DMS79 treated with DMSO at 0.1 percent for 48 hours (cell line): ENCODE data around the gene NT5DC1.
A peak's percentile ranks its signal among the peaks of the same experiment; 100 is the strongest.

Source experiments
- DNase-seq: peaks from one replicate; lab custom pipeline; 2025; lab: John Stamatoyannopoulos, UW

The NT5DC1 gene

DNA sequence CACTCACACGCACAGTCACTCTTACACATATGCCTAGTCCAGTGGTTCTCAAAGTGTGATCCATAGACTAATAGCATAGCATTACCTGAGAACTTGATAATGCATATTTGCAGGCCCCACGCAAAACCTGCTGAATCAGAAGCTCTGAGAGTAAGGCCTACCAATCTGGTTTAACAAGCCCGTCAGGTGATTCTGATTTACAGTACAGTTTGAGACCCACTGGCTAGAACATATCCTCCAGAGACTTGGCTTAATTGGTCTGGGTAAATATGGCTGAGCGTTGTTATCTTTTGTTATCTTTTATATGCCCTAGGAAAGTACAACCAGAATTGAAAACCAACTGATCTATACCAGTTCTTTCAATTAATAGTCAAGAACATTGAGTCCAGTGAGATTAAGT is 143.6 kb downstream of the NT5DC1 start:
- no peak for DNase-seq

GRCh38 chr6:116246089-116246488 is 145.4 kb downstream of the NT5DC1 start:
- no peak for DNase-seq

GRCh38 chr6:116247285-116247684 is 146.6 kb downstream of the NT5DC1 start:
- DNase-seq = no peak

GRCh38 chr6:116248577-116248976 is 147.9 kb downstream of the NT5DC1 start:
- no peak for DNase-seq

GRCh38 chr6:116251568-116252384 is 151.1 kb downstream of the NT5DC1 start:
- DNase-seq = no peak

DNA sequence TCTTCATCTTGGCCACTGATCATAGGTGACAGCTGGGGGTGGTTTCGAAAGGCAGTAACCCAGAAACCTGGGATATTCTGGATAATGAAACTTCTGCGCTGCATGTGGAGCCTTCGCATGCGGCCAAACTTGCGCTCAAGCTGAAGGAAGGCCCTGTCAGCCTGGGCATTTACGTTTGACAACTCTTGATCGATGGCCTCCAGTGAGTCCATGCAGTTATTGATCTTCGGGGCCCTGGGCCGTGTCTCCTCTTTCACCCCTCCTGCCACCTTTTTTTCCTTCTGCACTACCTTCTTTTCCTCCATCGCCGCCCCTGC is 152.5 kb downstream of the NT5DC1 start:
- DNase-seq = no peak

- peak; percentile 96 for DNase-seq
Measured at GRCh38 chr6:116253505-116254296, 153.0 kb downstream of the NT5DC1 start, which contains the start of gene TSPYL4. Gene TSPYL4, minus strand, starts transcription at chr6:116254075. Its CDS starts 67 bp downstream, at chr6:116254008.

GRCh38 chr6:116254297-116255056 is 153.8 kb downstream of the NT5DC1 start:
- DNase-seq = peak; percentile 53

GRCh38 chr6:116255246-116255800 is 154.7 kb downstream of the NT5DC1 start:
- DNase-seq = peak; percentile 53

DNA sequence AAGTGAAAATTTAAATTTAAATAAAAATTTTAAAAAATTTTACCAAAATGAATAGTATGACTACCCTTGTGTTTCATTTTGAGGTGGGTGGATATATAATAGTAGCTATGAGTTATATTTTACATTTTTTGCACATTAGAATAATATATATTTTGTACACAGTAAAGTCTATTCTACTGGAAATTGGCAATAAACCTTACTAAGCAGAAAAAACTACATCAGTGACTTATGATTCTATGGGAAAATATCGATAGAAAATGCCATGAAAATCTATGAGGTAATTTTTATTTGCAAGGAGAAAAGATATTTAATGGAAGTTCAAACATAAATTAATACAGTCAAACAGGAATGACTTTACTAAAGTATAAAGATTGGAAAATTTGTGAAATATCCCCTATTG is 156.0 kb downstream of the NT5DC1 start:
- DNase-seq = no peak

- DNase-seq = no peak
Measured at GRCh38 chr6:116258520-116258919, 157.9 kb downstream of the NT5DC1 start.

- DNase-seq = no peak
Measured at GRCh38 chr6:116263353-116263752, 162.7 kb downstream of the NT5DC1 start.

GRCh38 chr6:116265041-116265829 is 164.6 kb downstream of the NT5DC1 start:
- no peak for DNase-seq

- no peak for DNase-seq
Measured at GRCh38 chr6:116266803-116267202, 166.2 kb downstream of the NT5DC1 start.

GRCh38 chr6:116267836-116268588 is 167.4 kb downstream of the NT5DC1 start:
- DNase-seq = no peak

- DNase-seq = peak; percentile 21
Measured at GRCh38 chr6:116268589-116269293, 168.1 kb downstream of the NT5DC1 start.

DNA sequence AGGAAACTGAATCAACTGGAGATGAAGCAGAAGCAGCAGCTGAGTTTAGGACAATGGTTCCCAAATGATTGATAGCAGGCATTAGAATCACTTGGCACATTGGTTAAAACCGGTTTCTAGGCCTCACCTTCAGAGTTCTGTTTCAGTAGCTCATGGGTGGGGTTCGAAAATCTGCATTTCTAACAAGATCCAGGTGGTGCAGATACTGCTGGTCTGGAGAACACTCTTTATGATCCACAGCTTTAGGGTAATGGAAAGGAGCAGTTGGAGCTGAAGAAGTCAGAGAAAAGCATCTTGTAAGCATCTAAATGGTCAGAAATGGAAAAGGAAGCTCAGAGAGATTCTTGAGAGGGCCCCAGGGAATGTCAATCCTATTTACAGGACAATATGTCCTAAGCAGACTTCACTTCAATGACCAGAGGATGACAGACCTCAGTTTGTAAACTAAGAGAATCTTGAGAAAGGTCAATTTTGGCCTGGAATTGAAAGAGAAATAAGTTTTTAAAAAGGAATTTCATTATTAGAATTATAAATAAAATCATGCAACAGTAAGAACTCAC is 170.6 kb downstream of the NT5DC1 start:
- DNase-seq = no peak

DNA sequence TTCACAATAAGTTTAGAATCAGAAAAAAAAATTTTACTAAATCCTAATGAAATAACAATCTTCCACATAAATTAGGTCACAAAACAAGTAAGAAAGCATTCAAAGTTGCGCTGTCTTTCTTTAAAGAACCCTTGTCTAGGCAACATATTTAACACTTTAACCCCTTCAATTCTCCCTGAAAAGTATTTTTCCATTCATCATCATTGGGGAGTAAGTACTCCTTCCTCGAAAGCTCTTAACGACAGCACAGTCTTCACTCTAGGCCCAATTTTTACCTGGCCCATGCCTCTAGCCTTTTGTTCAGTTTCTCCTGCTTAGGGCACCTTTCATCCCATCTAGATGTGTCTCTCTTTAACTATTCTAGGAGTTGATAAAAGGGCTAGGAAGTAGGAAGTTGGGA is 176.5 kb downstream of the NT5DC1 start:
- DNase-seq = no peak

GRCh38 chr6:116278481-116278829 is 177.8 kb downstream of the NT5DC1 start:
- DNase-seq = no peak

DNA sequence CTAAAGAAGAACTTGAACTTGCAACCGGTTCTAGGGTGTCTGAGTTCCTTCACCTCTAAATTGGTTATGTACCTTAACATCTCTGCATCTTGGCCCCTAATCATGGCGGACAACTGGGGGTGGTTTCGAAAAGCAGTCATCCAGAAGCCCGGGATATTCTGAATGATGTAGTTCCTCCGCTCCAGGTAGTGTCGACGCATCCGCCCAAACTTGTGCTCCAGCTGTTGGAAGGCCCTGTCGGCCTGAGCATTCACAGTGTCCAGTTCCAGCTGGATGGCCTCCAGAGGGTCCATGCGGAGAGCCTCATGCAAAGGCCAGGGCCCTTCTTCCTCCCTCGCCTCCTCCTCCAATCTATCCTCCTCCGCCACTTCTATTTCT is 178.2 kb downstream of the NT5DC1 start:
- no peak for DNase-seq
